SK-N-SH treated with all-trans-retinoic acid at 6 μM for 48 hours (cell line): ENCODE results near the gene DBR1.

Experiments used
- ATAC-seq: fragments of 200-7000 bp; cut with Tn5 transposase; 3 replicates; pipeline ENCODE4 v1.9.1; 2020; ENCODE audit warnings: mild to moderate bottlenecking, moderate library complexity
- ARNTL ChIP-seq: fragments of 450-650 bp; formaldehyde crosslinking; IDR thresholded peaks from 2 replicates; pipeline ENCODE4 v1.5.0; 2020; ENCODE audit warnings: low read depth, mild to moderate bottlenecking, moderate library complexity, borderline replicate concordance
- CSDC2 ChIP-seq: fragments of 250-450 bp; sonication (Bioruptor Pico); IDR thresholded peaks from 2 replicates; pipeline ENCODE4 v1.5.0; 2020; ENCODE audit warnings: mild to moderate bottlenecking, moderate library complexity
- CSRNP3 ChIP-seq: fragments of 250-450 bp; sonication (Bioruptor Pico); IDR thresholded peaks from 2 replicates; pipeline ENCODE4 v1.5.1; 2021; ENCODE audit warnings: mild to moderate bottlenecking, moderate library complexity
- ESRRG ChIP-seq: fragments of 250-450 bp; sonication (Bioruptor Pico); IDR thresholded peaks from 2 replicates; pipeline ENCODE4 v1.6.1; 2021; ENCODE audit warnings: mild to moderate bottlenecking
- GLIS3 ChIP-seq: fragments of 250-450 bp; sonication (Bioruptor Pico); IDR thresholded peaks from 2 replicates; pipeline ENCODE4 v1.5.0; 2020; ENCODE audit warnings: mild to moderate bottlenecking, moderate library complexity
- ISL1 ChIP-seq: fragments of 250-450 bp; sonication (Bioruptor Pico); IDR thresholded peaks from 2 replicates; pipeline ENCODE4 v2.1.2; 2022; ENCODE audit warnings: mild to moderate bottlenecking, moderate library complexity
- OSR1 ChIP-seq: fragments of 250-450 bp; sonication (Bioruptor Pico); IDR thresholded peaks from 2 replicates; pipeline ENCODE4 v1.8.0; 2022; ENCODE audit warnings: moderate library complexity, mild to moderate bottlenecking, inconsistent platforms
- PATZ1 ChIP-seq: fragments of 250-450 bp; sonication (Bioruptor Pico); IDR thresholded peaks from 2 replicates; pipeline ENCODE4 v1.8.0; 2020; ENCODE audit warnings: mild to moderate bottlenecking, moderate library complexity, borderline replicate concordance
- PPARA ChIP-seq: fragments of 250-450 bp; sonication (Bioruptor Pico); IDR thresholded peaks from 2 replicates; pipeline ENCODE4 v1.5.0; 2020; ENCODE audit warnings: mild to moderate bottlenecking, borderline replicate concordance
- RARB ChIP-seq: fragments of 250-450 bp; sonication (Bioruptor Pico); IDR thresholded peaks from 2 replicates; pipeline ENCODE4 v1.8.0; 2021; ENCODE audit warnings: mild to moderate bottlenecking, moderate library complexity
- SNAI2 ChIP-seq: fragments of 250-450 bp; sonication (Bioruptor Pico); IDR thresholded peaks from 2 replicates; pipeline ENCODE4 v1.5.0; 2020; ENCODE audit warnings: mild to moderate bottlenecking, moderate library complexity
- TOX ChIP-seq: fragments of 250-450 bp; sonication (Bioruptor Pico); IDR thresholded peaks from 2 replicates; pipeline ENCODE4 v1.8.0; 2021; ENCODE audit warnings: mild to moderate bottlenecking, moderate library complexity, borderline replicate concordance
- TSHZ2 ChIP-seq: fragments of 250-450 bp; sonication (Bioruptor Pico); IDR thresholded peaks from 2 replicates; pipeline ENCODE4 v1.5.0; 2020; ENCODE audit warnings: mild to moderate bottlenecking, moderate library complexity
- ZC3H10 ChIP-seq: fragments of 250-450 bp; sonication (Bioruptor Pico); IDR thresholded peaks from 2 replicates; pipeline ENCODE4 v1.5.1; 2021; ENCODE audit warnings: mild to moderate bottlenecking, moderate library complexity
- ZFP3 ChIP-seq: fragments of 250-450 bp; sonication (Bioruptor Pico); IDR thresholded peaks from 2 replicates; pipeline ENCODE4 v1.5.0; 2020; ENCODE audit warnings: mild to moderate bottlenecking, moderate library complexity
- ZFP30 ChIP-seq: fragments of 450-650 bp; formaldehyde crosslinking; IDR thresholded peaks from 2 replicates; pipeline ENCODE4 v1.5.0; 2022; ENCODE audit warnings: mild to moderate bottlenecking, moderate library complexity
- ZNF565 ChIP-seq: fragments of 450-650 bp; formaldehyde crosslinking; conservative IDR thresholded peaks from 2 replicates; pipeline ENCODE4 v1.5.0; 2020; ENCODE audit warnings: low read depth, mild to moderate bottlenecking, moderate library complexity
- ZNF70 ChIP-seq: fragments of 450-650 bp; formaldehyde crosslinking; IDR thresholded peaks from 2 replicates; pipeline ENCODE4 v1.5.0; 2020; ENCODE audit warnings: mild to moderate bottlenecking, moderate library complexity
- ZNF8 ChIP-seq: fragments of 450-650 bp; formaldehyde crosslinking; IDR thresholded peaks from 2 replicates; pipeline ENCODE4 v1.5.0; 2020; ENCODE audit warnings: mild to moderate bottlenecking, moderate library complexity
- TF ChIP-seq, protein P1 (sequence below): fragments of 250-450 bp; sonication (Bioruptor Pico); IDR thresholded peaks from 2 replicates; pipeline ENCODE4 v1.5.1; 2020; ENCODE audit warnings: low read depth, mild to moderate bottlenecking, moderate library complexity

The DBR1 gene

GRCh38 chr3:138199851-138200250 is 25.1 kb upstream of the DBR1 start:
- no peak for ATAC-seq
- TF ChIP-seq TOX (CRISPR knock-in tag) (no peak), ZFP3 (CRISPR knock-in tag) (no peak), PATZ1 (CRISPR knock-in tag) (no peak), RARB (CRISPR knock-in tag) (no peak), TSHZ2 (CRISPR knock-in tag) (no peak), ISL1 (CRISPR knock-in tag) (no peak), CSDC2 (no peak), CSRNP3 (CRISPR knock-in tag) (no peak)
- TF ChIP-seq, protein P1, sequence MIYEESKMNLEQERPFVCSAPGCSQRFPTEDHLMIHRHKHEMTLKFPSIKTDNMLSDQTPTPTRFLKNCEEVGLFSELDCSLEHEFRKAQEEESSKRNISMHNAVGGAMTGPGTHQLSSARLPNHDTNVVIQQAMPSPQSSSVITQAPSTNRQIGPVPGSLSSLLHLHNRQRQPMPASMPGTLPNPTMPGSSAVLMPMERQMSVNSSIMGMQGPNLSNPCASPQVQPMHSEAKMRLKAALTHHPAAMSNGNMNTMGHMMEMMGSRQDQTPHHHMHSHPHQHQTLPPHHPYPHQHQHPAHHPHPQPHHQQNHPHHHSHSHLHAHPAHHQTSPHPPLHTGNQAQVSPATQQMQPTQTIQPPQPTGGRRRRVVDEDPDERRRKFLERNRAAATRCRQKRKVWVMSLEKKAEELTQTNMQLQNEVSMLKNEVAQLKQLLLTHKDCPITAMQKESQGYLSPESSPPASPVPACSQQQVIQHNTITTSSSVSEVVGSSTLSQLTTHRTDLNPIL (CRISPR knock-in tag) = no peak

DNA sequence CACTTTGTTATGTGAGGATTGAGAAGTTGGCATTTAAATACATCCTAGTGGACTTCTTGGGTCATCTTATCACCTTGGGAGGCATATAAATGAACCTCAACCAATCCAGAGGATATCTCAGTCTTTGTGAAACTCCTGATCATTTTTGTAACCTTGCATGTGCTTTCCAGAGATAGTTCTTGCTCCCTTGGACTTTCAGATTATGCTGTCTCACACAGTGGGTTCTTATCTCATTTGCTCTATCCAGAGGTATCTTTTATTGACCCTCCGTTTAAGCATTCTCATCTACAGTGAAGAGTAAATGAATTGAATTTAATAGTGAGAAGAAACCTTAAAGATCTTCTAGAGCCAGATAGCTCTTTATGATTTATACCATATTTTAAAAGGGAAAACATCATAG is 22.8 kb upstream of the DBR1 start:
- ATAC-seq = no peak
- TF ChIP-seq RARB (CRISPR knock-in tag) (no peak), ZFP30 (CRISPR knock-in tag) (no peak), PPARA (CRISPR knock-in tag) (no peak), CSRNP3 (CRISPR knock-in tag) (no peak), TOX (CRISPR knock-in tag) (no peak), ZNF8 (no peak), ZNF70 (CRISPR knock-in tag) (no peak), ZFP3 (CRISPR knock-in tag) (no peak), ARNTL (CRISPR knock-in tag) (no peak), OSR1 (no peak), GLIS3 (CRISPR knock-in tag) (no peak), TSHZ2 (CRISPR knock-in tag) (no peak), ESRRG (CRISPR knock-in tag) (no peak), PATZ1 (CRISPR knock-in tag) (no peak), SNAI2 (CRISPR knock-in tag) (no peak), ZNF565 (CRISPR knock-in tag) (no peak), ZC3H10 (CRISPR knock-in tag) (no peak)
- TF ChIP-seq, protein P1 (CRISPR knock-in tag) = no peak
